Sciatic nerve (tissue), 2 donors: ENCODE data around the gene RAB24. TPM values are rescaled to one million over a fixed set of nuclear protein-coding genes. Genes with fewer than 3 reads are reported as not detected.
A peak's percentile ranks its signal among the peaks of the same experiment; 100 is the strongest.
"Not testable (repeated sequence)": the region's sequence is repeated elsewhere in the genome, so short reads cannot be mapped to it uniquely, and the experiment has no call there.

ENCODE experiments used
- ATAC-seq: fragments of 200-7000 bp; cut with Tn5 transposase; one replicate; pipeline ENCODE4 v1.9.1; 2020; ENCODE audit warnings: mild to moderate bottlenecking, moderate library complexity
- DNase-seq: peaks from one replicate; pipeline ENCODE4 v3.0.0-alpha.2; 2020; ENCODE audit warnings: low spot score
- intact Hi-C: fragments of 100-400 bp; cut with DNase I; formaldehyde crosslinking; loops from one replicate; pipeline ENCODE4 v1.14.2; 2022
- total RNA-seq: library from RNA; stranded (reverse); fragmentation: NEBNext Ultra II Directional; extraction: Animal tissue kit (Norgen Biotek cat#: 25700); gene quantifications from one replicate; pipeline ENCODE4 v1.2.1, GENCODE V29; 2021
- donor health status: DM: no; HTN: no; CAD: no.
- donor health status: DM: no; HTN: no; CAD: no.

RAB24 gene
- total RNA-seq, 1 donor from 2014 or later, result 24.4 TPM

DNA sequence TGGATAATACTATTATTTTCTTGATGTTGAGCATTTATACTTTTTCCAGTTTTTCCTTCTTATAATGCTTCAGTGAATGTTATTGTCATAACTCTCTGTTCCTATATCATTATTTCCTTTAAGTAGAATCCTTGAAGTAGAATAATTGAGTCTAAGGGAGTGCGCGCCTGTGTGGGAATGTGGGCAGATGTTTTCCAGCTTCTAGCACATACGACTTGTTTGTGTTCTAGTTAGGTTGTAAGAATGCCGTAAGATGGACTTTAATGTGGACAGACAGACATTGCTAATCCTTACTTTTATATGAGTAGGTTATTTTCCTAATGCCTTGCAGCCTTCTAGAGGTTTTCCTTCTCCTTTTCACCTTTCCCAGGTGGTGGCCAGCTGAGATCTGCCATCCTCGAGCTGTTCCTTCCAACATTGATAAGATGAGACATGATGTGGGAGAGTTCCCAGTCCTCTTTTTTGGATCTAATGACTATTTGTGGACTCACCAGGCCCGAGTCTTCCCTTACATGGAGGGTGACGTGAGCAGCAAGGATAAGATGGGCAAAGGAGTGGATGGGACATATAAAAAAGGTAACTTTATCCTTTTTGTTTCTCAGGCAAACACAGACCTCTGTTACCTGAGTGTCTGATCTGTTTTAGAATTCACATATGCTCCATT is 34.2 kb downstream of the RAB24 start:
- DNase-seq (no peak), ATAC-seq (no peak)
- intact Hi-C loops, result no loop called here

GRCh38 chr5:177265395-177265794 is 38.1 kb downstream of the RAB24 start:
- DNase-seq (no peak), ATAC-seq (peak; percentile 46)
- intact Hi-C loops, result no loop called here

DNA sequence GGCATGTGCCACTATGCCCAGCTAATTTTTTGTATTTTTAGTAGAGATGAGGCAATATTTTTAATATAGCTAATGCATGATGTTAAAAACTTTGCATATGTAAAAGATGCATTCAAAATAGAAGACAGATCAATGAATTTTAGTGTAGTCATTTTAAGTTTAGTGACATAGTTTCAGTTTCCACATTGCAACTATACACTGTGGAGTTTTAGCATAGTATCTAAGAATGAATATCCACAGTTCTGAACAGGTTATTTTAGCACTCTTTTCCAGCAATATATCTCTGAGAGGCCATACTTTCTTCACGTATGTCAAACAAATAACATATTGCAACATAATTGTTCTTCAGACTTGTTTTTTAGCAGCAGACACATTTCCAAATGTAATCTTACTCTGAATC is 39.3 kb downstream of the RAB24 start:
- DNase-seq (no peak), ATAC-seq (no peak)
- intact Hi-C loops, result no loop called here

DNA sequence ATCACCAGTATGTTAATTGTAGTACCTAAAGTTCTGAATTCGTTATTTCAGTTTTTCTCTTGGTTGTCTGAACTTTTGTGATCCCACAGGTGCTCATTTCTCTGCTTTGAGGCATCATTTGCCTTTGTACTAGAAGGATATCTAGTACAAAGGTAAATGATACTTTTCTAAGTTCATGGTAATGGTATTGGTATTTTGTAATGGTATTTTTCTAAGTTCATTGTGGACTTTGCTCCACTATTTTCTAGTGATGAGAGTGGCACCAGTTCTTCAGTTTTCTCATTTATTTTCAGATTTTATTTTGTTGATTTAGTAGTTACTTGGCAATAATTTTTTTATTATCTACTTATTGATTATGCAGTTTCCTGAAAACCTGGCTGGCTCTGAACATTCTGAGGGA is 42.0 kb downstream of the RAB24 start:
- no peak for DNase-seq
- intact Hi-C loops, result no loop called here
- ATAC-seq, result no peak

DNA sequence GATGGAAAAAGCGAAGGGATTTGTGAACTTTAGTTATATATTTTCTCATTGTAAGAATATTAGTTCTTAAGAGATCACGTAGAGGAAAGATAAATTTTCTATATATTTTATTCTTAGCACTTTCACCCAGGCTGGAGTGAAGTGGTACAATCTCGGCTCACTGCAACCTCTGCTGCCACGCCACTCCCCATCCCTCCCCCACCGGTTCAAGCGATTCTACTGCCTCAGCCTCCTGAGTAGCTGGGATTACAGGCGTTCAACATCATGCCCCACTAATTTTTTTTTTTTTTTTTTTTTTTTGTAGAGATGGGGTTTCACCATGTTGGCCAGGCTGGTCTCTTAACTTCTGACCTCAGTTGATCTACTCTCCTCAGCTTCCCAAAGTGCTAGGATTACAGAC is 42.6 kb downstream of the RAB24 start:
- ATAC-seq (no peak), DNase-seq (no peak)
- intact Hi-C loops, result no loop called here

GRCh38 chr5:177258711-177259110 is 44.8 kb downstream of the RAB24 start:
- intact Hi-C loops, DNase-seq, ATAC-seq: not testable (repeated sequence)

DNA sequence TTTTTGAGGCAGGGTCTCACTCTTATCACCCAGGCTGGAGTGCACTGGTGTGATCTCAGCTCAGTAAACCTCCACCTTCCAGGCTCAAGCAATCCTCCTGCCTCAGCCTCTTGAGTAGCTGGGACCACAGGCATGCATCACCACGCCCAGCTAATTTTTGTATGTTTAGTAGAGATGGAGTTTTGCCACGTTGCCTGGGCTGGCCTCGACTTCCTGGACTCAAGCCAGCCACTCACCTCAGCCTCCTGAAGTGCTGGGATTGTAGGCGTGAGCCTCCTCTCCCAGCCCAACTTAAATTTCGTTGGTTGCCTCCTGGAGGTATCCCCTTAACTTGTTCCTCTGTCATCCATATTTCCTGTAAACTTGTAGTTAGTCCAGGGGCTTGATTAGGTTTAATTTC is 47.2 kb downstream of the RAB24 start:
- DNase-seq (no peak), ATAC-seq (no peak)
- intact Hi-C loops, result no loop called here

- DNase-seq (no peak), ATAC-seq (no peak)
- intact Hi-C loops, result no loop called here
Observed at GRCh38 chr5:177253252-177253651, 50.3 kb downstream of the RAB24 start.

Other genes with a start within 250 kb of the RAB24 start
- gene FGFR4, start 216.8 kb downstream of the RAB24 start, total RNA-seq, result 1.4 TPM
- 112 TPM for gene NSD1, start 169.9 kb downstream of the RAB24 start, total RNA-seq
- 50.1 TPM for gene PRELID1, start 80 bp upstream of the RAB24 start, total RNA-seq
- 9.9 TPM for gene MXD3, start 8.2 kb upstream of the RAB24 start, total RNA-seq
- gene LMAN2, start 47.9 kb upstream of the RAB24 start, total RNA-seq, result 70.0 TPM
- 9.3 TPM for gene RGS14, start 54.2 kb upstream of the RAB24 start, total RNA-seq
- gene SLC34A1, start 80.7 kb upstream of the RAB24 start, total RNA-seq, result not detected
- gene PFN3, start 96.9 kb upstream of the RAB24 start, total RNA-seq, result not detected
- 0.49 TPM for gene F12, start 105.8 kb upstream of the RAB24 start, total RNA-seq
- 25.0 TPM for gene GRK6, start 123.0 kb upstream of the RAB24 start, total RNA-seq
- gene PRR7, start 143.1 kb upstream of the RAB24 start, total RNA-seq, result 8.2 TPM
- 63.5 TPM for gene DBN1, start 169.9 kb upstream of the RAB24 start, total RNA-seq
- 144 TPM for gene PDLIM7, start 193.9 kb upstream of the RAB24 start, total RNA-seq
- 16.2 TPM for gene DOK3, start 206.1 kb upstream of the RAB24 start, total RNA-seq
- gene DDX41, start 213.2 kb upstream of the RAB24 start, total RNA-seq, result 68.2 TPM